HG03378 (cell line): ENCODE results near the gene FUT2.

Source experiments
- ATAC-seq: cut with Tn5 transposase; IDR thresholded peaks from one replicate; pipeline ENCODE4 v1.9.1; 2021; ENCODE audit warnings: mild to moderate bottlenecking, moderate library complexity; ENCODE audit not compliant: unreplicated experiment

Gene FUT2

GRCh38 chr19:48749571-48750198 lies 53.9 kb downstream of the FUT2 start:
- ATAC-seq: no peak

DNA sequence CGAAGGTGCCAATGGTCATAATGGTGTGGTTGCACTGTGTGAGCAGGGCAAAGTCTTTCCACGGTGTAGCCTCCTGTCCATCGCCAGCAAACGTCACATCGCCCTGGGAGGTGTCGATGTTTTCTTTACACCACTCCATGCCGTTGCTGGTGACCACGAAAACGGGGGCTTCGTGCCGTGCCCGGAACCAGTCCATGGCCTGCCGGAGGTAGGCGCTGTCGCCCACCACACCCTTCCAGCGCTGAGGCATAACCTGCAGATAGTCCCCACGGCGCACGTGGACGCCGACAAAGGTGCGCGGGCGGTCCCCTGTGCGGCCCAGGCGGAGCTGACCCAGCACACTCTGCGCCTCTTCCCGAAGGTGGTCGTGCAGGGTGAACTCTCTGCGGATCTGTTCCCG lies 54.6 kb downstream of the FUT2 start:
- no peak for ATAC-seq

DNA sequence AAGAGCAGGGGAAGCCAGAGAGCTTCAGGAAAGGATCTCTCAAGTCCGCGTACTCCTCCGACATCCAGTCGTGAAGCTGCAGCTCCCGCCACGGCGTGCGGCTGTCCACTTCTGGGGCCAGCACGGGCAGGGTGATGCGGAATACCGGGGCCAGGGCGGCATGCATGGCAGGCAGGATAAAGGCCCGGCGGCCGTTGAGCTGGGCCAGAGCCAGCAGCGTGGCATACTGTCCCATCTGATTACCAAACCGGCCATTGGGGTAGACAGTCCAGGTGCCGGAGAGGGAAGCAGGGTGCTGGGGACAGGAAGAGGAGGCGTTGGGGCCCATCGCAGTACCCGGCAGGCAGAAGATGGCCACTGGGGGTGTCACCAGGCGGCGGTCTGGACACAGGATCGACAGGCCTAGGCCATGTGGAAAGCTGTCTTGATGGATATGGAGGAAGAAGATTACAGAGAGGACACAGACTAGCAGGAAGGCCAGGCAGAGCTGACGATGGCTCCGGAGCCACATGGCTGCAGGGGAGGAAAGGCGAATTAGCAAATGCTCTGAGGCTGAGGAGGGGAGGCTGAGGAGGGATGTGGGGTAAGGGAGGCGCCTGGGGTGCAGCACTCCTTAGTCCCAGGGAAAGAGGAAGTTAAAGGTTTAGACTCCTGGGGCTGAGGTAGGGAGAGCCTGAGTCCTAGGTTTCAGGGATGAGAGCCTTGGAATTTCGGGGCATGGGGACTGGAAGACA lies 55.2 kb downstream of the FUT2 start:
- no peak for ATAC-seq

DNA sequence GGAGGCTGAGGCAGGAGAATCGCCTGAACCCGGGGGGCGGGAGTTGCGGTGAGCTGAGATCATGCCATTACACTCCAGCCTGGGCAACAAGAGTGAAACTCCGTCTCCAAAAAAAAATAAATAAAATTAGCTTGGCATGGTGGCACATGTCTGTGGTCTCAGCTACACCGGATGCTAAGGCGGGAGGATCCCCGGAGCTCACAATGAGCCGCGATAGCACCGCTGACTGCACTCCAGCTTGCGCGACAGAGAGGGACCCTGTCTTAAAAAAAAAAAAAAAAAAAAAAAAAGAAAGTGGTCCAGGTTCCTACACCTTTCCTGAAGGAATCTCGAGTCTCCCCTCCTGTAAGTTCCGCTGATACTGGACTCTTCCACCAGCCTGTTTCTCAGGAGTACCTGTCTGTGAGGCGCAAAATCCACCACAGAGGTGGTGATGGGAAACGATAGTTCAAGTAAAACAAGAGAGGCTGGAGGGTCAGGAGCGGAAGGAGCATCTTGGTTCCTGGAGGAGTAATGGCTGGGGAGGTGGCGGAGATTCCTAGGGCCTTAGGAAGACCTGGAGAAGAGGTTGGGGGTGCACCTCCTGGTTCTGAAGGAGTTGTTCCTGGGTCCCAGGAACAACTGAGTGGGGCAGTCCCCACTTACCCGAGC lies 56.2 kb downstream of the FUT2 start:
- ATAC-seq: no peak

- ATAC-seq: no peak
Observed at GRCh38 chr19:48752496-48753365, 57.0 kb downstream of the FUT2 start, which contains the start of gene FUT1. Gene FUT1 (minus strand): TSS chr19:48752641. CDS start chr19:48751281, 1,360 bp downstream.

- ATAC-seq: no peak
Observed at GRCh38 chr19:48755084-48755641, 59.4 kb downstream of the FUT2 start, which contains the start of gene FGF21. Gene FGF21 (plus strand): TSS chr19:48755524. CDS start chr19:48756237, 713 bp downstream.
